HG02759 (cell line): ENCODE results near the gene ENAH.
A peak's percentile ranks its signal among the peaks of the same experiment; 100 is the strongest.

Source experiments
- ATAC-seq: cut with Tn5 transposase; IDR thresholded peaks from one replicate; pipeline ENCODE4 v1.9.1; 2021; ENCODE audit warnings: mild to moderate bottlenecking, moderate library complexity; ENCODE audit not compliant: unreplicated experiment

ENAH gene

DNA sequence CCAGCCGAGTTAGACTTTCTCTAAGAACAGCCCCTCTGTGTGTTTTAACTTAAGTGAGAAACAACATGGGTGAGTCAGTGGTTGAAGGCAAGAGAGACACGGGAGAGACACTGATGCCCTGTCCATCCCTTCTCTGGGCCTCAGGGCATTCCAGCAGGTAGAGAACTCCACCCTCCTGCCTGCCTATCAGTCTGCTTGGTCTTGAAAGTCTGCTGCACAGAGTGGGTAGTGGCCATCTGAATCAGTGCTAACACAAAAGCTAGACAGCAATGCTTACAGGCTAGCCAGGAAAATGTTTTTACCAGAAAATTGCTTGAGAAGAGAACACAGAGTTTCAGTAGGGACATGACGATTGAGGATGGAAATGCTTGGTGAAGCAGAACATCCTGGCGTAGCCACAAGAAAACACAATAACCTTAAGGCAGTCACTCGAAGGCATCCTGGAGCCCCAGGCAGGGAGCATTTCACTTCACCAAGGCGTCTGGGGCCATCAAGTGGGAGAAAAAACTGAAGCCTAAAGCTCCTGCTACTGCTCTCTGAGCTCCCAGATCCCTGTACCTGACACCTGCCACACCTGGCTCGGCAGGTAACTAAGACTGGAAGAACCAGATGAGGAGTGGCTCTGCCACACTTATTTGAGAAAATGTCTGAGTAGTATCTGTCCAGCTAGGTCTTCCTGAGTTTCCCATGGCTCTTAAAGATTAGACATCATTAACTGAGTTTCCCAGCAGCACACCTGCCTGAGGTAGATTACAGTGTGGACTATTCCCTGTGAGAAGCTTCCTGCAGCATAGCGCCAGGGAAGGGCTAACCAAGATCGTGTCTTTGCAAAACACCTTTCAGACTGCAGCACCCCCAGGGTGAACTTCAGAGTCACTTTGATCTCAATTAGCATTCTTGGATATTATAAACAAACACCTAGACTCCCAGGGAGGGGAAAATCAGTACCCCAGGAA, 207.0 kb downstream of the ENAH start:
- ATAC-seq = no peak

- no peak for ATAC-seq
Measured at GRCh38 chr1:225442123-225442505, 210.8 kb downstream of the ENAH start.

GRCh38 chr1:225441314-225442122, 211.4 kb downstream of the ENAH start:
- ATAC-seq = peak; percentile 29

DNA sequence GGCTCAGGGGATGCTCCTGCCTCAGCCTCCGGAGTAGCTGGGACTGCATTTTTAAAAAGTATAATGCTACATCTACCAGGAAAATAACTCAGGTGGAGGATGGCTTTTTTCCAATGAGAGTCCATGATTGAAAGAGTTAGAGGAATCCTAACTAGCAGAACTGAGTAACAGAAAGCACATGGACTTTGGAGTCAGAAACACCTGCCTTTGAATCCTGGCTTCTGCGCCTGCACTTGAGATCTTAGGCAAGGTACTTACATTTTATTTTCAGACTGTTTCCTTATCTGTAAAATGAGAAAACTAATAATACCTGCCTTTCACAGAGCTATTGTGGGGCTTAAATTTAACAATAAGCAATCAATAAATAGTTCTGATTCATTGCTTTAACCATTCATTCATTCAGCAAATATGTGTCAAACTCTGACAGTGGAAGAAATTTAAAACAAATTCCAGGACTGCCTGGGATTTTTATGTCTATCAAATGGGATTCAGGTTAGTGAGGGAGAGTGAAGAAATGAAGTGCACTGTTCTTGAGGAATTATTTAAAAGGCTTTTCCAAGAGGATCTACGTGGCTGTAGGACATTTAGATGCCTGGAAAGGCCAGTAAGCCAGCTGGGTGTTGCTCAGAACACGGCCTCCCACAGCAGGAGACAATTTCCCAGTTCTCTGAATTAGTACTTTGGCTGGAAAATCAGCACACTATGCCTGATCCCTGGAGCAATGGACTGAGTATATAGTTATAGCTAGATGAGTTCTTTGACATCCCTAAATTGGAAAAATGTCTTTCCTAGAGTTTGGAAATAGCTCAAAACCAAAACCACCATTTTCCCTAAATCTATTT, 212.3 kb downstream of the ENAH start:
- ATAC-seq = no peak

GRCh38 chr1:225437710-225438437, 215.0 kb downstream of the ENAH start:
- no peak for ATAC-seq
